NB4 (cell line): Measurements from ENCODE around the gene KDM4B.

ENCODE experiments used
- MAX ChIP-seq: IDR thresholded peaks from 2 replicates; pipeline ENCODE4 v1.6.1; 2011; ENCODE audit warnings: low read depth, low read length
- MYC ChIP-seq: IDR thresholded peaks from 2 replicates; pipeline ENCODE4 v1.6.1; 2011; ENCODE audit warnings: low read depth, low read length
- POLR2A ChIP-seq: IDR thresholded peaks from 2 replicates; pipeline ENCODE4 v1.6.1; 2011; ENCODE audit warnings: mild to moderate bottlenecking; ENCODE audit not compliant: insufficient read length; ENCODE audit errors: extremely low read depth
- TF ChIP-seq, protein P1 (sequence below): IDR thresholded peaks from one replicate; pipeline ENCODE4 v1.5.1; 2012; ENCODE audit warnings: low read depth, low read length

GRCh38 chr19:5172859-5173630 lies 204.1 kb downstream of the KDM4B start:
- TF ChIP-seq, protein P1, sequence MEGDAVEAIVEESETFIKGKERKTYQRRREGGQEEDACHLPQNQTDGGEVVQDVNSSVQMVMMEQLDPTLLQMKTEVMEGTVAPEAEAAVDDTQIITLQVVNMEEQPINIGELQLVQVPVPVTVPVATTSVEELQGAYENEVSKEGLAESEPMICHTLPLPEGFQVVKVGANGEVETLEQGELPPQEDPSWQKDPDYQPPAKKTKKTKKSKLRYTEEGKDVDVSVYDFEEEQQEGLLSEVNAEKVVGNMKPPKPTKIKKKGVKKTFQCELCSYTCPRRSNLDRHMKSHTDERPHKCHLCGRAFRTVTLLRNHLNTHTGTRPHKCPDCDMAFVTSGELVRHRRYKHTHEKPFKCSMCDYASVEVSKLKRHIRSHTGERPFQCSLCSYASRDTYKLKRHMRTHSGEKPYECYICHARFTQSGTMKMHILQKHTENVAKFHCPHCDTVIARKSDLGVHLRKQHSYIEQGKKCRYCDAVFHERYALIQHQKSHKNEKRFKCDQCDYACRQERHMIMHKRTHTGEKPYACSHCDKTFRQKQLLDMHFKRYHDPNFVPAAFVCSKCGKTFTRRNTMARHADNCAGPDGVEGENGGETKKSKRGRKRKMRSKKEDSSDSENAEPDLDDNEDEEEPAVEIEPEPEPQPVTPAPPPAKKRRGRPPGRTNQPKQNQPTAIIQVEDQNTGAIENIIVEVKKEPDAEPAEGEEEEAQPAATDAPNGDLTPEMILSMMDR: no peak
- TF ChIP-seq MAX (no peak), POLR2A (no peak), MYC (no peak)
